CD4-positive, alpha-beta T cell treated with Interleukin-2 at 100 ng/mL for 4 hours (primary cell): ENCODE data around the gene GALNT4.
A peak's percentile ranks its signal among the peaks of the same experiment; 100 is the strongest.

ENCODE experiments used
- DNase-seq: peaks from one replicate; pipeline ENCODE4 v3.0.0-alpha.2; 2020; ENCODE audit warnings: low spot score

Gene GALNT4

DNA sequence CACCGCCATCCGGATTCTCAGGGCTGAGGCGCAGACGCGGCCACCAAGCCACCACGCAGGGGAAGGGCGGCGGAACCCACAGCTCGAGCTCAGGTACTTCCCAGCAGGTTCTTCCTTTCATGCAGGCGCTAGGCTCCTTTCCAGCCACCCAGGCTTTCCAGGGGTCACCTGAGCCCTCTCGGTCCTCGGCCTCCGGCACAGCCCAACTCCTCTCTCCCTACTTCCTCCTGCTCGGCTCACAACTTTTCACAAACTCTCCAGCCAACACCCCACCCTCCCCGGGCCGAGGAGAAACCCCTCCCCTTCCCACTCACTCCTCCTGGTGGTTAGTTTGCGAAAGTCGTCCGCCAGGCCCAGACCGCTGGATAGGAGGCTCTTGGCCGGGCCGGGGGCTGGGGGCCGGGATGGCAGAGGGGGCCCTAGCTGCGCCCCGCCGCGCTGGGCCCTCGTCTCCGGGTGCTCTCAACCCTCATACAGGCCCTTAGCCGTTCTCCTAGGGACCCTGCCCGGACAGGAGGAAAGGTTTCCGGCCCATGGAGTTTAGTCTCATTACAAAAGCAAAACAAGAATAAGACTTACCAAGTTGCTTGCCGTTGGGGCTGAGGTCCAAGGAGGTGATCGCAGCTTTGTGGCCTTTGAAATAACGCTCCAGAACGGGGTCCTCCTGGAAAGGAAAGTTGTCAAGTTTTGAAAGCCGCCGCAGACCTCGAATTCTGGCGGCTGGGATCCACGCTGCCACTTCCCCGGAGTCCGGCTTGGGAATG lies at the start of gene GALNT4:
GALNT4 (minus strand) TSS at position 256 of the 764 bp plus-strand sequence; CDS start at position 9, 247 bp downstream.
- DNase-seq = peak; percentile 83

GRCh38 chr12:89573051-89573810 lies 48.6 kb upstream of the GALNT4 start:
- DNase-seq = no peak

DNA sequence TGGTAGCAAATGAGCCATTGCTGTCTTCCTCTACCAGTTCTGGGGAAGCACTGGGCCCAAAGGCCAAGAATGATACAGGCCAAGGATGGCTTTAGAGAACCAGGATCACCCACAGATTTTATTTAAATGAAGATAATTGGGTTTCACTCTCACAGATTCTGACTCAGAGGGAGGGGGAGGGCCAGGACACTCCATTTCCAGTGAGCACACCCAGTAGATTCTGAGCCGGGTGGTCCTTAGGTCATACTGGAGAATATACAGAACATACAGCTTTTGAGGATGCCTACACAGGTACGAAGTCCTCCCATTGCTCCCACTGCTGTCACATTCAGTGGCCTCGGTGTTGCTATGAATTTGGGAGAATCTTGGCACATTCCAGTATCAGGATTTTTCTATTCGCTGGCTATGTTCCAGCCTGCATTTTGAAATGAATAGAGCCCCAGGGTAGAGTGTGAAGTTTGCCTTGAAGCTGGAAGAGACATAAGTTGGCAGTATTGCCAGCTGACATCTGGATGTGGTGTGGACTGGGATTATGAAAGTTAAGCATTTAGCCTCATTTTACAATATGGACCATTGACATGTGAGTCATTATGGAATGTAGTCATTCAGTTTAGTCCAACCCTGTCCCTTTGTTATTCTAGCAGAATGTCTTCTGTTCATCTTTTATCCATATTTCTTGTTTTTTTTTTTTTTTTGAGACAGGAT lies 47.0 kb upstream of the GALNT4 start:
- DNase-seq = no peak

DNA sequence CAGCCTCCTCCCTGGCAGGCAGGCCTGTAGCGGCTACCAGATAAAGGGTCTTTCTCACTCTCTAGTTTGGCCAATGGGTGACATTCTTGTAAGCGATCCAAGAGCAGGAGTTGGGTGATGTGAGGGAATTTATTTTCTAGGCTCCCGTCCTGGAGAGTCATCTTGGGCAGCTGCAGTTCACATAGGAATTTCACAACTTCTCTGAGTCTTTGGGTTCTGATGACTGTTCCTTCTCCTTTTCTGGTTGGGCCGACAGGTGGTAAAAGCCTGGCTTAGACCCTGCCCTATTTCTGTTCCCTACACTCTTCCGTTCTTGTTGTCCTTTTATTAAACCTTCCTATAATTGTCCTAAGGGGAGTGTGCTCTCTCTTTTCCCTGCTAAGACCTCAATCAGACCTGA lies 43.9 kb upstream of the GALNT4 start:
- no peak for DNase-seq

GRCh38 chr12:89567691-89568239 lies 43.2 kb upstream of the GALNT4 start:
- no peak for DNase-seq

- DNase-seq = no peak
Observed at GRCh38 chr12:89566615-89567014, 42.0 kb upstream of the GALNT4 start.

DNA sequence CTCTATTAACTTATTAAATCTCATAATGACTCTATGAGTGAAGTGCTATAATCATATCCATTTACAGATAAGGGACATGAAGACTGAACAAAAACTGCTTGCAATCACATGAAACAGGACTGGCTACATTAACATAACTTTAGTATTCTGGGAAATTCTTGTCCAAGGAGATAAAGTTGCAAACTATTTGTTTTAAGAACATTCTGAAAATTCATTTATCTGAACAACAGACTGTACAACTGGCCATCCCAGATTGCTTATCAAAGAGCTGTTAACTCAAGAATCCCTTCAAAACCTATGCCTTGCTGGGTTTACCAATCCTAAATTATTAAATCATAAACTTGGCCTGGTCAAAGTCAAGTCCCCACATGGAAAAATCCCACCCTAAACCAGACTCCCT lies 40.4 kb upstream of the GALNT4 start:
- no peak for DNase-seq

GRCh38 chr12:89559753-89560152 lies 35.2 kb upstream of the GALNT4 start:
- DNase-seq = no peak

GRCh38 chr12:89556976-89557375 lies 32.4 kb upstream of the GALNT4 start:
- no peak for DNase-seq

GRCh38 chr12:89552376-89552775 lies 27.8 kb upstream of the GALNT4 start:
- no peak for DNase-seq

- DNase-seq = no peak
Observed at GRCh38 chr12:89551747-89552146, 27.2 kb upstream of the GALNT4 start.

GRCh38 chr12:89547101-89547500 lies 22.5 kb upstream of the GALNT4 start:
- DNase-seq = no peak

- DNase-seq = no peak
Observed at GRCh38 chr12:89546151-89546550, 21.6 kb upstream of the GALNT4 start.

- DNase-seq = no peak
Observed at GRCh38 chr12:89544681-89545184, 20.1 kb upstream of the GALNT4 start.

DNA sequence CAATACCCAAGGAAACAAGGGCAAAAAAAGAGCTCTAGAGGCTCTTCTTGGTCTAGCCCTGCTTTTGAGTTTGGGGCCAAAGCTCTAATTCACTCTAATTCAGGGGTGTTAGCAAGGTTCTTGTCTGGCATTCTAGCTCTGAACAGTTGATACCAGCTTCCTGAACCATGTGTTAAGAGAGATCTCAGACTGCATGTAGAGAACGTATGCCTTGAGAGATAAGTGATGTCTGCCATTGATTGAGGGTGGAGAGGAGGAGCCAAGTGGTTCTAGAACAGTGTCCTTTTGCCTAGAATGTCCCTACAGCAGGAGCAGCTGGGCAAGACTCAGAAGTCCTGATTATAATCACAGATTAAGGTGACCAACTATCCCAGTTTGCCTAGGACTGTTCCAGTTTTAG lies 19.4 kb upstream of the GALNT4 start:
- DNase-seq = no peak

- peak; percentile 74 for DNase-seq
Observed at GRCh38 chr12:89542912-89543592, 18.5 kb upstream of the GALNT4 start.

GRCh38 chr12:89542236-89542635 lies 17.6 kb upstream of the GALNT4 start:
- no peak for DNase-seq

GRCh38 chr12:89540586-89540985 lies 16.0 kb upstream of the GALNT4 start:
- DNase-seq = no peak

GRCh38 chr12:89539426-89540223 lies 15.0 kb upstream of the GALNT4 start:
- DNase-seq = no peak

DNA sequence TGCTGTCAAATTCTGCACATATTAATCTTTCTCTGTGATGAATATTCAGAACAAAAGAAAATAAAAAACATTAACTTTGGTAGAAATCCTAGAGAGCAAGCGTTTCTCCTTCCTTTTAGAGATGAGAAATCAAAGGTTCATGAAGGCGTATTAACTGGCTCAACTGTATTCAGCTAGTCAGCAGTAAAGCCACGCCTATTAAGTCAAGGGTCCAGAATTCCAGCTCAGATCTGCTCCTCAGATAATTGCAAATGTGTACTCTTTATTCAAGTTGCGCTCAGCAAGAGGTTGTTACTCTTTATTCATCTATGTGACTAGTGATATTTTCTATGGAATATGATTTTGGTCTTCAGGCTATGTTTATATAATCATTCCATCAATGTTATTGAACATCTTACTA lies 14.3 kb upstream of the GALNT4 start:
- DNase-seq = no peak

GRCh38 chr12:89537389-89537788 lies 12.8 kb upstream of the GALNT4 start:
- DNase-seq = no peak
